Peyer's patch (tissue), 4 donors: ENCODE results near the gene OR2M5. TPM values are rescaled to one million over a fixed set of nuclear protein-coding genes. Genes with fewer than 3 reads are reported as not detected.

Experiments used
- DNase-seq, 3 donors: peaks; one replicate each; pipeline ENCODE4 v3.0.0-alpha.2; 2017 to 2019
- H3K27ac ChIP-seq, 4 donors: fragments of 200-600 bp; sonication (generic); one replicate each; pipeline ENCODE4 v1.5.1; 2016 to 2019
- H3K27me3 ChIP-seq, 2 donors: fragments of 200-600 bp; sonication (generic); one replicate each; pipeline ENCODE4 v1.5.1; 2019
- H3K36me3 ChIP-seq, 3 donors: fragments of 200-600 bp; sonication (generic); one replicate each; pipeline ENCODE4 v1.5.1; 2016 to 2019
- H3K4me1 ChIP-seq, 4 donors: fragments of 200-600 bp; sonication (generic); one replicate each; pipeline ENCODE4 v1.5.1; 2016 to 2019
- H3K4me3 ChIP-seq, 4 donors: fragments of 200-600 bp; sonication (generic); 1 replicate in 3 of 4; 2 replicates in 1 of 4; pipeline ENCODE4 v1.5.1; 2016 to 2019; ENCODE audit warnings: mild to moderate bottlenecking in 1 of 4
- H3K9me3 ChIP-seq, 4 donors: fragments of 200-600 bp; sonication (generic); one replicate each; pipeline ENCODE4 v1.5.1; 2016 to 2019; ENCODE audit warnings: mild to moderate bottlenecking in 1 of 4
- CTCF ChIP-seq, 6 experiments: fragments of 450-650 bp in 4 of 6; fragments of 200-600 bp in 2 of 6; sonication (generic) in 1 of 6; IDR thresholded peaks; one replicate each; pipeline ENCODE4 v1.5.1; 2017 to 2019; ENCODE audit warnings: antibody characterized with exemption in 6 of 6, mild to moderate bottlenecking in 3 of 6, moderate library complexity in 1 of 6
- POLR2A ChIP-seq, 2 donors: fragments of 450-650 bp; IDR thresholded peaks; one replicate each; pipeline ENCODE4 v1.5.1; 2017; ENCODE audit warnings: antibody characterized with exemption in 2 of 2, mild to moderate bottlenecking in 2 of 2, moderate library complexity in 2 of 2
- total RNA-seq, 4 donors: library from RNA; depleted of rRNA; stranded (reverse); fragments of >200 nt; gene quantifications; one replicate each; pipeline ENCODE4 v1.1.0, GENCODE V29; 2016

Gene OR2M5
- total RNA-seq, 4 donors from 2014 or later: not detected

DNA sequence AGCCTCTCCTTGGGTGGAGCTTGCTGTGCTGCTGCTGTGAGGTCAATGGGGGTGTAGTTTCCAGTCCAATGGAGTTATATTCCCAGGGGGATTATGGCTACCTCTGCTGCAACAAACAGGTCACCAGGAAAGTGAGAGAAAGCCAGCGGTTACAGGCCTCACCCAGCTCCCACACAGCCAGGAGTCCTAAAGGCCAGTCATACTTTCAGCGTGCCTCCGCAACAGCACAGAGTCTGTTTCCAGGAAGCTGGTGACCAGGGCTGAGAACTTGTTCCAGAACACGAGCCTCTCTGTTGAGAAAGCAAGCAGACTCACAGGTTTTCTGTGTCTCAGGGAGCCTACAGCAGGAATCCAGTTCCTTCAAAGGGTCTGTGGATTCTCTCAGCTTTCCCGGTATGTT is 17.3 kb upstream of the OR2M5 start:
- Histone ChIP-seq H3K36me3 (no peaks in the 10 kb centered on the region), H3K4me1 (no peaks in the 10 kb centered on the region), H3K9me3 (peaks cover 0 to 11% (median 0%) of the 10 kb centered on the region in 4 donors), H3K27ac (no peak overlapping the region), H3K27me3 (no peaks in the 10 kb centered on the region), H3K4me3 (no peak overlapping the region)
- no peak for DNase-seq
- TF ChIP-seq POLR2A (IDR thresholded peaks at IDR 0.05): no peak
- TF ChIP-seq CTCF (IDR thresholded peaks at IDR 0.05): no peak

DNA sequence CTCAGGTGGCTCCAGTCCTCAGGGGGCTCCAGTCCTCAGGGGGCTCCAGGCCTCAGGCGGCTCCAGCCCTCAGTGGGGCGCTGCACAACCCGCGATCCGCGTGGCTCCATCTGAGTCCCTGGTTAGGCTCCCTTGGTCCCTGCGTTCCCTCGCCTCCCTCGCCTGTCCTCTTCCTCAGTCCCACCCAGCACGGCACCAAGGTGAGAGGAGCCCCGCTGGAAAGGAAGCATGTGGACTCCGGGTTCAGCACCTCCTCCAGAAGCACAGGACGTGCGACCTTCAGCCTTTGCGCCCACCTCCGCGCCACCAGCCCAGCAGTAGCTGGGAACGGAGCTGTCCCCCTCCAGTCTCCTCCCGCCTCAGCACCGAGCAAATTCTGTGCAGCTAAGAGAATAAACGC is 8.1 kb upstream of the OR2M5 start:
- Histone ChIP-seq H3K27ac (no peak overlapping the region), H3K36me3 (no peaks in the 10 kb centered on the region), H3K4me1 (no peaks in the 10 kb centered on the region), H3K4me3 (no peak overlapping the region), H3K9me3 (no peaks in the 10 kb centered on the region), H3K27me3 (no peaks in the 10 kb centered on the region)
- TF ChIP-seq POLR2A (IDR thresholded peaks at IDR 0.05): no peak
- TF ChIP-seq CTCF (IDR thresholded peaks at IDR 0.05): no peak
- DNase-seq: no peak

DNA sequence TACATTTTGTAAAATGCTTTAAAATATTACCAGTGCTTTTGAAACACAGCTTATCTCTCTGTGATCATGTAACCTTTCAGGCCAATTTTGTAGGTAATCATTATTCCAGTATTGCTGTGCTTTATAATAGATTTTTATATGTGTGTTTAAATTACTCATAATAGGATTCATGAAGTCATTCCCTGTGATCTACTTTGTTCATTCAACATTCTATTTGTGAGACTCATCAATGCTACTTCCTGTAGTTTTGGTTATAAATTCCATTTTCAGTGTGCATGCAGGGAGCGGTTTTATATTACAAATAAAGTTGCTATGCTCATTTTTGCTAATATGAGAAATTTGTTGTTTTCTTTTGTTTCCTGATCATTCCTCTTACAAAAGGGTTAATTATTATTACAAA is 4.1 kb upstream of the OR2M5 start:
- Histone ChIP-seq H3K27ac (no peak overlapping the region), H3K4me3 (no peak overlapping the region), H3K9me3 (no peaks in the 10 kb centered on the region), H3K27me3 (no peaks in the 10 kb centered on the region), H3K4me1 (no peaks in the 10 kb centered on the region), H3K36me3 (no peaks in the 10 kb centered on the region)
- no peak for DNase-seq
- TF ChIP-seq POLR2A (IDR thresholded peaks at IDR 0.05): no peak
- no peak for TF ChIP-seq CTCF (IDR thresholded peaks at IDR 0.05)

- TF ChIP-seq POLR2A (IDR thresholded peaks at IDR 0.05) (no peak), CTCF (IDR thresholded peaks at IDR 0.05) (no peak)
- Histone ChIP-seq H3K4me3 (no peak overlapping the region), H3K9me3 (no peaks in the 10 kb centered on the region), H3K4me1 (no peaks in the 10 kb centered on the region), H3K27me3 (no peaks in the 10 kb centered on the region), H3K36me3 (no peaks in the 10 kb centered on the region), H3K27ac (no peak overlapping the region)
- DNase-seq: no peak
These were observed 1.6 kb upstream of the OR2M5 start for GRCh38 chr1:248143311-248143710.

- Histone ChIP-seq H3K4me3 (no peak overlapping the region), H3K36me3 (no peaks in the 10 kb centered on the region), H3K9me3 (no peaks in the 10 kb centered on the region), H3K27ac (no peak overlapping the region), H3K4me1 (no peaks in the 10 kb centered on the region), H3K27me3 (no peaks in the 10 kb centered on the region)
- no peak for TF ChIP-seq CTCF (IDR thresholded peaks at IDR 0.05)
- TF ChIP-seq POLR2A (IDR thresholded peaks at IDR 0.05): no peak
- DNase-seq: no peak
These were observed 7.3 kb downstream of the OR2M5 start for GRCh38 chr1:248152056-248152827.
